ENCODE data around the gene FAXDC2. TPM values are rescaled to one million over a fixed set of nuclear protein-coding genes. Genes with fewer than 3 reads are reported as not detected.

FAXDC2 gene
- total and polyA plus RNA-seq, 2 of the 13 experiments (the other 11 are each of a cell fraction or from before 2014, with no cell fraction given), result 4.7 to 58.8 TPM

DNA sequence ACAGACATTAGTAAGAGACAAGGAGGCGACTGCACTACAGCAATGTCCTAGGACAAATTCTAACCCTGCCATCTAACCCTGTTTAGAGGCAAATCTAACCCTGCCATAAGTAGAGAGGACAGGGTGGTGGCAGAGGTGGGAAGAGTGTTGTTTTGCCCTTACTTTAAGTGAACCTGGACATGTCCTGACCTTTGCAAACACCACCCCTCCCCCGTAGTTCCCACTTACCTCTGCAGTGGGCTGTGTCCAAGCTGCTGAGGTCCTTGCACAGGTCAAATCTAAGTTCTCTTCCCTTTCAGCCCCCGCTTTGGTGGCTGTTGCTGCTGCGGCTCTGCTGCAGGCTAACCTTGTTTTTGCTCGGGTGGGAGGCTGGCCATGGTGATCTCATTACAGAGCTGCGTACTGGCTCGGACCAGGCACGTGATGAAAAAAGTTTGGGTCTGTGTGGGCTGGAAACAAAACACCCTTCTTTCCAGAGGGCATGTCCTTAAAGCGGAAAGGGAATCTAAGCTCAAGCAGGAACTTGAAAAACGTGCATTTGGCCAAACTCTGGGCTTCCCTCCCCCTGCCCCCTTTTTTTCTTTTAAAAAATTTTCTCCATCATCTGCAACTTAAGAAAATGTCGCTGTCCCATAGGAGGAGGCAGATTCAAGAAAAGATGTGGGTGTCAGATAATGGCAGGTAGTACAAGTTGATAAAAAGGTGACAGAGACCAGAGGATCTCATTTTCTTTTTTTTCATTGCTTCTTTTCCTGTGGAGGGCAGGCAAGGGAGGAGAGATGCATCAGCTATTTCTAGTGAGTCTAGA, at the start of gene FAXDC2 (continued):
- TF ChIP-seq, protein P1, sequence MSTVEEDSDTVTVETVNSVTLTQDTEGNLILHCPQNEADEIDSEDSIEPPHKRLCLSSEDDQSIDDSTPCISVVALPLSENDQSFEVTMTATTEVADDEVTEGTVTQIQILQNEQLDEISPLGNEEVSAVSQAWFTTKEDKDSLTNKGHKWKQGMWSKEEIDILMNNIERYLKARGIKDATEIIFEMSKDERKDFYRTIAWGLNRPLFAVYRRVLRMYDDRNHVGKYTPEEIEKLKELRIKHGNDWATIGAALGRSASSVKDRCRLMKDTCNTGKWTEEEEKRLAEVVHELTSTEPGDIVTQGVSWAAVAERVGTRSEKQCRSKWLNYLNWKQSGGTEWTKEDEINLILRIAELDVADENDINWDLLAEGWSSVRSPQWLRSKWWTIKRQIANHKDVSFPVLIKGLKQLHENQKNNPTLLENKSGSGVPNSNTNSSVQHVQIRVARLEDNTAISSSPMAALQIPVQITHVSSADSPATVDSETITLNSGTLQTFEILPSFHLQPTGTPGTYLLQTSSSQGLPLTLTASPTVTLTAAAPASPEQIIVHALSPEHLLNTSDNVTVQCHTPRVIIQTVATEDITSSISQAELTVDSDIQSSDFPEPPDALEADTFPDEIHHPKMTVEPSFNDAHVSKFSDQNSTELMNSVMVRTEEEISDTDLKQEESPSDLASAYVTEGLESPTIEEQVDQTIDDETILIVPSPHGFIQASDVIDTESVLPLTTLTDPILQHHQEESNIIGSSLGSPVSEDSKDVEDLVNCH (CRISPR knock-in tag; IDR thresholded peaks at IDR 0.05), result no peak
- TF ChIP-seq BRD4 (CRISPR knock-in tag; IDR thresholded peaks at IDR 0.05), result no peak
- TF ChIP-seq TBL1XR1 (IDR thresholded peaks at IDR 0.05; ENCODE audit: borderline replicate concordance, low read length, partially characterized antibody), result no peak
- TF ChIP-seq KAT2B (IDR thresholded peaks at IDR 0.05; ENCODE audit: borderline replicate concordance, low read depth, low read length), result no peak
- TF ChIP-seq SOX5 (CRISPR knock-in tag; IDR thresholded peaks at IDR 0.05; ENCODE audit: borderline replicate concordance), result peak; percentile 45; the same call in 1 of the 2 replicates
- no peak for TF ChIP-seq GFI1 (CRISPR knock-in tag; IDR thresholded peaks at IDR 0.05; ENCODE audit: borderline replicate concordance)
- no peak for TF ChIP-seq MLLT10 (CRISPR knock-in tag; IDR thresholded peaks at IDR 0.05)

DNA sequence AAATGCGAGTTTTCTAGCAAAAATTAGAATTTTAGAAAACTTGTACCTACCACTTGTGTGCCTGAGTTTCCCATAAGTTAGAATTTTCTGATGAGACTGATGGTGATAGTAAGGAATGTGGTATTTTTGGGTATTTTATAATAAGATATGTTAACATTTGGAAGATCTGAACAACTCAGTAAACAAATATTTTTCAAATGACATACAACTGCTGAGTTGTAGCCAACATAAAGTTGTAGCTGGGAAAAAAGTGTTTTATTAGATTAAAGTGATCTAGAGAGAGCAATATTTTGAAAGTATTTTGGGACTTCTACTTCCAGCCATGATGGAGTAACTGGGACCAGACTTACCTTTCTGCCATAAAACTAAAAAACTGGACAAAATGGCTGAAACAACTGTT, 49.7 kb upstream of the FAXDC2 start:
- Histone ChIP-seq H3K4me1 (ENCODE audit: insufficient read depth, low read length) (no peaks in the 10 kb centered on the region), H3K9ac (ENCODE audit: insufficient read depth, low read depth, low read length) (no peak overlapping the region), H3K79me2 (ENCODE audit: insufficient read depth, low read length) (no peaks in the 10 kb centered on the region), H3K27me3 (ENCODE audit: control insufficient read depth in 1 of 2, insufficient read depth in 2 of 2, low read length in 2 of 2) (no peaks in the 10 kb centered on the region), H3K4me3 (replicated peaks in 1 of 3; ENCODE audit: insufficient read depth in 1 of 3, low read depth in 2 of 3, low read length in 3 of 3) (no peak overlapping the region), H3K36me3 (replicated peaks in 1 of 2; ENCODE audit: control insufficient read depth in 1 of 2, insufficient read depth in 2 of 2, low read length in 2 of 2) (peaks cover 34 to 94% of the 10 kb centered on the region in 2 experiments), H3K9me3 (ENCODE audit: low read length) (no peaks in the 10 kb centered on the region), H3K4me2 (ENCODE audit: low read depth, low read length) (no peak overlapping the region), H3K27ac (ENCODE audit: extremely low read length, insufficient read depth, low read length) (no peak overlapping the region), H4K20me1 (ENCODE audit: insufficient read depth, low read length) (no peaks in the 10 kb centered on the region), H2AFZ (ENCODE audit: low read length) (no peak overlapping the region)
- intact Hi-C loops (cut with micrococcal nuclease; ENCODE audit: unreplicated experiment), result no loop called here
- in situ Hi-C loops (cut with HindIII; ENCODE audit: extremely low pct_ligation_motif_present, low pct_unique_long_range_greater_than_20kb), result no loop called here
- no TSS peak for BruUV-seq (replicated peaks)
- DNase-seq (ENCODE audit: low spot score) (no peak), ATAC-seq (no peak), FAIRE-seq (no peak)
- TF ChIP-seq NFYC (CRISPR knock-in tag; IDR thresholded peaks at IDR 0.05) (no peak), NFRKB (IDR thresholded peaks at IDR 0.05) (no peak), FOSL1 (CRISPR knock-in tag; IDR thresholded peaks at IDR 0.05; ENCODE audit: borderline replicate concordance) (no peak)
- ChIA-PET POLR2A (no interaction called here), CTCF (ENCODE audit: low intra/inter-chr PET ratio, low total read pairs) (no interaction called here)
- 93% methylated on average over 1 of the region's 1 CpG for WGBS (ENCODE audit: low lambda C conversion rate)

All from HepG2 (cell line).